HepG2 (cell line): Measurements from ENCODE around the gene SNRNP25. TPM values are rescaled to one million over a fixed set of nuclear protein-coding genes. Genes with fewer than 3 reads are reported as not detected.

ENCODE experiments used
- ATF4 ChIP-seq, 2 experiments: fragments of 450-650 bp in 1 of 2; sonication (generic) in 1 of 2; formaldehyde crosslinking; IDR thresholded peaks; 2 replicates each; pipeline versions ENCODE4 v1.5.0 to v1.8.0; 2020 to 2022; ENCODE audit warnings: mild to moderate bottlenecking in 1 of 2, missing genetic modification reagents in 1 of 2
- CBX5 ChIP-seq: sonication (generic); formaldehyde crosslinking; IDR thresholded peaks from 2 replicates; pipeline ENCODE4 v1.4.0; 2020; ENCODE audit warnings: missing genetic modification reagents, borderline replicate concordance
- FLYWCH1 ChIP-seq: sonication (generic); formaldehyde crosslinking; IDR thresholded peaks from 2 replicates; pipeline ENCODE4 v1.8.1; 2023; ENCODE audit warnings: mild to moderate bottlenecking, missing genetic modification reagents
- HNRNPLL ChIP-seq: fragments of 200-400 bp; formaldehyde crosslinking; IDR thresholded peaks from 2 replicates; pipeline ENCODE4 v1.6.1; 2017; ENCODE audit warnings: mild to moderate bottlenecking, low read depth, low read length; ENCODE audit not compliant: poor library complexity, severe bottlenecking
- IKZF4 ChIP-seq: sonication (generic); formaldehyde crosslinking; IDR thresholded peaks from 2 replicates; pipeline ENCODE4 v1.5.1; 2020; ENCODE audit warnings: borderline replicate concordance, mild to moderate bottlenecking, low read depth, missing genetic modification reagents; ENCODE audit errors: not compliant biosample characterization
- MEF2D ChIP-seq: sonication (generic); formaldehyde crosslinking; IDR thresholded peaks from 2 replicates; pipeline ENCODE4 v1.5.1; 2020; ENCODE audit warnings: mild to moderate bottlenecking, missing genetic modification reagents
- NR0B2 ChIP-seq: sonication (generic); formaldehyde crosslinking; IDR thresholded peaks from 2 replicates; pipeline ENCODE4 v1.4.0; 2020; ENCODE audit warnings: mild to moderate bottlenecking, missing genetic modification reagents
- NR2C2 ChIP-seq: sonication (generic); formaldehyde crosslinking; IDR thresholded peaks from 2 replicates; pipeline ENCODE4 v1.4.0; 2020; ENCODE audit warnings: missing genetic modification reagents, mild to moderate bottlenecking, moderate library complexity, borderline replicate concordance
- REPIN1 ChIP-seq: sonication (generic); formaldehyde crosslinking; IDR thresholded peaks from 2 replicates; pipeline ENCODE4 v1.8.0; 2022; ENCODE audit warnings: missing genetic modification reagents, low read depth, mild to moderate bottlenecking, borderline replicate concordance
- SIN3B ChIP-seq: fragments of 150-350 bp; IDR thresholded peaks from 2 replicates; pipeline ENCODE4 v1.6.1; 2014; ENCODE audit warnings: low read length
- SIX1 ChIP-seq: sonication (generic); formaldehyde crosslinking; IDR thresholded peaks from 2 replicates; pipeline ENCODE4 v1.4.0; 2020; ENCODE audit warnings: missing genetic modification reagents, borderline replicate concordance
- SOX13 ChIP-seq, 3 experiments: fragments of 450-650 bp in 1 of 3; sonication (generic) in 1 of 3; formaldehyde crosslinking in 1 of 3; IDR thresholded peaks in 2 of 3; conservative IDR thresholded peaks in 1 of 3; 2 replicates each; pipeline versions ENCODE4 v1.5.0 to v1.6.1; 2016 to 2020; ENCODE audit warnings: antibody characterized with exemption in 1 of 3, mild to moderate bottlenecking in 1 of 3, missing compliant biosample characterization in 1 of 3, missing genetic modification reagents in 1 of 3, moderate library complexity in 1 of 3
- TEAD3 ChIP-seq: optimal IDR thresholded peaks from 2 replicates; pipeline ENCODE3; 2016; ENCODE audit warnings: borderline replicate concordance
- TFDP1 ChIP-seq: IDR thresholded peaks from 2 replicates; pipeline ENCODE4 v1.6.1; 2016; ENCODE audit warnings: missing compliant biosample characterization, missing genetic modification reagents, borderline replicate concordance
- ZBTB2 ChIP-seq: sonication (generic); formaldehyde crosslinking; IDR thresholded peaks from 2 replicates; pipeline ENCODE4 v1.8.0; 2022; ENCODE audit warnings: low read depth, missing genetic modification reagents
- ZFP90 ChIP-seq: sonication (generic); formaldehyde crosslinking; IDR thresholded peaks from 2 replicates; pipeline ENCODE4 v1.8.0; 2022; ENCODE audit warnings: missing genetic modification reagents, mild to moderate bottlenecking, inconsistent platforms, borderline replicate concordance
- ZNF274 ChIP-seq: sonication (generic); formaldehyde crosslinking; IDR thresholded peaks from 2 replicates; pipeline ENCODE4 v1.5.1; 2020; ENCODE audit warnings: mild to moderate bottlenecking, missing genetic modification reagents
- ZNF660 ChIP-seq: sonication (generic); formaldehyde crosslinking; IDR thresholded peaks from 2 replicates; pipeline ENCODE4 v1.5.1; 2020; ENCODE audit warnings: mild to moderate bottlenecking, low read depth, missing genetic modification reagents, borderline replicate concordance
- ZNF672 ChIP-seq: sonication (generic); formaldehyde crosslinking; IDR thresholded peaks from 2 replicates; pipeline ENCODE4 v1.8.1; 2022; ENCODE audit warnings: missing genetic modification reagents
- ZNF691 ChIP-seq: sonication (generic); formaldehyde crosslinking; IDR thresholded peaks from 2 replicates; pipeline ENCODE4 v1.4.0; 2020; ENCODE audit warnings: missing genetic modification reagents, low read depth, mild to moderate bottlenecking, borderline replicate concordance
- ZNF724P ChIP-seq: sonication (generic); formaldehyde crosslinking; IDR thresholded peaks from 2 replicates; pipeline ENCODE4 v1.8.0; 2022; ENCODE audit warnings: missing genetic modification reagents, borderline replicate concordance
- polyA plus RNA-seq, 8 experiments: library from polyadenylated mRNA; depleted of rRNA in 3 of 8; stranded (reverse) in 7 of 8; unstranded in 1 of 8; fragments of >200 nt; fragmentation: Illumina TruSeq in 4 of 8; extraction: Trizol in 4 of 8; gene quantifications; 2 replicates each; pipeline versions ENCODE4 v1.2.1 to v1.2.3, GENCODE V29; 2011 to 2016; ENCODE audit warnings: low read depth in 4 of 8, missing spikeins in 1 of 8, mixed read lengths in 1 of 8; ENCODE audit not compliant: insufficient read depth in 1 of 8
- total RNA-seq, 5 experiments: library from RNA; depleted of rRNA; stranded (reverse); fragments of >200 nt; fragmentation: Illumina TruSeq; extraction: Trizol; gene quantifications; 2 replicates each; pipeline ENCODE4 v1.2.3, GENCODE V29; 2016; ENCODE audit warnings: low read depth in 1 of 5

SNRNP25 gene
- total and polyA plus RNA-seq, 2 of the 13 experiments (the other 11 are each of a cell fraction or from before 2014, with no cell fraction given), result 34.1 to 97.4 TPM

GRCh38 chr16:78444-79150 is 25.0 kb downstream of the SNRNP25 start (continued):
- TF ChIP-seq ATF4 (CRISPR knock-in tag; IDR thresholded peaks at IDR 0.05), result no peak
- TF ChIP-seq ZNF274 (CRISPR knock-in tag), result 0 out of 2 replicates have a peak, but pooled peaks have one; percentile 44
- no peak for TF ChIP-seq NR2C2 (CRISPR knock-in tag)
- TF ChIP-seq SIN3B, result no peak
- TF ChIP-seq ZNF724P (CRISPR knock-in tag), result no peak
- TF ChIP-seq IKZF4 (CRISPR knock-in tag), result peak; percentile 47
- peak; percentile 27 for TF ChIP-seq TEAD3 (CRISPR knock-in tag)
- no peak for TF ChIP-seq ZFP90 (CRISPR knock-in tag)
- peak; percentile 35; the same call in 1 of the 2 replicates for TF ChIP-seq NR0B2
- TF ChIP-seq REPIN1 (CRISPR knock-in tag), result 0 out of 2 replicates have a peak, but pooled peaks have one; percentile 24
- 0 out of 2 replicates have a peak, but pooled peaks have one; percentile 4 for TF ChIP-seq ZBTB2 (CRISPR knock-in tag)
- 0 out of 2 replicates have a peak, but pooled peaks have one; percentile 13 for TF ChIP-seq ZNF691 (CRISPR knock-in tag)
- 0 out of 2 replicates have a peak, but pooled peaks have one; percentile 80 for TF ChIP-seq FLYWCH1 (CRISPR knock-in tag)
- no peak for TF ChIP-seq SOX13 (IDR thresholded peaks at IDR 0.05)
- no peak for TF ChIP-seq SOX13 (CRISPR knock-in tag; conservative IDR thresholded peaks at IDR 0.05 in 1 of 2, IDR thresholded peaks at IDR 0.05 in 1 of 2)
- no peak for TF ChIP-seq ZNF672 (CRISPR knock-in tag)
- TF ChIP-seq HNRNPLL, result peak; percentile 24
- TF ChIP-seq CBX5 (CRISPR knock-in tag), result no peak
- no peak for TF ChIP-seq TFDP1 (CRISPR knock-in tag)
- no peak for TF ChIP-seq ZNF660 (CRISPR knock-in tag)
- peak; percentile 58 for TF ChIP-seq MEF2D (CRISPR knock-in tag)
- TF ChIP-seq SIX1 (CRISPR knock-in tag), result no peak
